A549 treated with GW870086 at 1 μM for 4 hours (cell line): Measurements from ENCODE around the gene CRACDL. TPM values are rescaled to one million over a fixed set of nuclear protein-coding genes. Genes with fewer than 3 reads are reported as not detected.

Experiments
- total RNA-seq: library from RNA; stranded (reverse); fragments of 200-300 nt; extraction: Qiagen RNA extraction; gene quantifications from 5 replicates; pipeline ENCODE4 v1.2.3, GENCODE V29; 2022; ENCODE audit warnings: low read depth

The CRACDL gene
- 3.2 to 4.4 TPM (median 3.2 TPM) in 5 replicates for total RNA-seq

GRCh38 chr2:98935777-98936352 lies at the start of gene CRACDL:
TSS of gene CRACDL (minus strand) at chr2:98936225. CDS start at chr2:98846800, 89,425 bp downstream.

Other genes with a start within 250 kb of the CRACDL start
- 1.3 to 2.8 TPM (median 2.5 TPM) in 5 replicates for gene MGAT4A, start 205.1 kb downstream of the CRACDL start, total RNA-seq
- gene C2orf15, start 205.5 kb upstream of the CRACDL start, total RNA-seq = 0.25 to 0.71 TPM (median 0.47 TPM) in 5 replicates
- 1.6 to 3.6 TPM (median 2.5 TPM) in 5 replicates for gene TSGA10, start 218.7 kb upstream of the CRACDL start, total RNA-seq
- gene LIPT1, start 218.7 kb upstream of the CRACDL start, total RNA-seq = 3.2 to 5.1 TPM (median 3.9 TPM) in 5 replicates
- gene MITD1, start 244.8 kb upstream of the CRACDL start, total RNA-seq = 23.1 to 28.1 TPM (median 25.3 TPM) in 5 replicates
- gene MRPL30, start 245.0 kb upstream of the CRACDL start, total RNA-seq = 31.5 to 52.6 TPM (median 33.9 TPM) in 5 replicates